ENCODE measurements around the gene CACNB4.

GRCh38 chr2:151991010-151991409, 107.8 kb downstream of the CACNB4 start:
- TF ChIP-seq CTCF (IDR thresholded peaks at IDR 0.05) (no peak), POLR2A (IDR thresholded peaks at IDR 0.05) (no peak), POLR2AphosphoS5 (IDR thresholded peaks at IDR 0.05) (no peak)

Data from breast epithelium (tissue), 3 donors.